ENCODE data around the gene PTPRN2. TPM values are rescaled to one million over a fixed set of nuclear protein-coding genes. Genes with fewer than 3 reads are reported as not detected.

The PTPRN2 gene
- total RNA-seq, 1 donor from 2014 or later: 1.8 TPM

DNA sequence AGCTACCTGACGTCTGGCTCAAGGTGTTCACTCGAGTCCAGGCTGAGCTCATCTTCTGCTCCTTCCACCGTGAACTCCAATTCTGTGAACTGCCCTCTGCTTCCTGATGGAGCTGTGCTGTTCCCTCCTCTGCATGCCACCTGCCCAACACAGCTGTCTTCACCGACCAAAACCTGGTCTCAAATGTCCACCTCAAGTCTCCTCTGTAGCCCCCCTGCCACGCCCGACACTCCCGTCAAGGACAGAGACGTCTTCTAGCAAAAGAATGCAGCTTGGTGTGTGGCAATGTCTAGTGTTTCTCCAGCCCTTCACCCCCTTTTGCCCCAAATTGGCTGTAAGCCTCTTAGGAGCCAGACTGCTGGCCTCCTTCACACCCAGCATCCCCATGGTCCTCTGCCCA is 945.8 kb downstream of the PTPRN2 start:
- no peaks in the 10 kb centered on the region for H3K4me1 Mint-ChIP-seq
- peaks cover 5% of the 10 kb centered on the region for H3K9me3 Mint-ChIP-seq
- TF ChIP-seq, protein P1, sequence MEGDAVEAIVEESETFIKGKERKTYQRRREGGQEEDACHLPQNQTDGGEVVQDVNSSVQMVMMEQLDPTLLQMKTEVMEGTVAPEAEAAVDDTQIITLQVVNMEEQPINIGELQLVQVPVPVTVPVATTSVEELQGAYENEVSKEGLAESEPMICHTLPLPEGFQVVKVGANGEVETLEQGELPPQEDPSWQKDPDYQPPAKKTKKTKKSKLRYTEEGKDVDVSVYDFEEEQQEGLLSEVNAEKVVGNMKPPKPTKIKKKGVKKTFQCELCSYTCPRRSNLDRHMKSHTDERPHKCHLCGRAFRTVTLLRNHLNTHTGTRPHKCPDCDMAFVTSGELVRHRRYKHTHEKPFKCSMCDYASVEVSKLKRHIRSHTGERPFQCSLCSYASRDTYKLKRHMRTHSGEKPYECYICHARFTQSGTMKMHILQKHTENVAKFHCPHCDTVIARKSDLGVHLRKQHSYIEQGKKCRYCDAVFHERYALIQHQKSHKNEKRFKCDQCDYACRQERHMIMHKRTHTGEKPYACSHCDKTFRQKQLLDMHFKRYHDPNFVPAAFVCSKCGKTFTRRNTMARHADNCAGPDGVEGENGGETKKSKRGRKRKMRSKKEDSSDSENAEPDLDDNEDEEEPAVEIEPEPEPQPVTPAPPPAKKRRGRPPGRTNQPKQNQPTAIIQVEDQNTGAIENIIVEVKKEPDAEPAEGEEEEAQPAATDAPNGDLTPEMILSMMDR (IDR thresholded peaks at IDR 0.05): no peak
- no peak overlapping the region for H3K27ac Mint-ChIP-seq
- no peak for ATAC-seq (ENCODE audit: low read depth)
- ChIA-PET POLR2A (no interaction called here), CTCF (no interaction called here)
- H3K4me3 Mint-ChIP-seq: no peak overlapping the region
- no peak for DNase-seq
- no peaks in the 10 kb centered on the region for H3K36me3 Mint-ChIP-seq (ENCODE audit: low read depth)
- intact Hi-C loops (cut with micrococcal nuclease): no loop called here
- H3K27me3 Mint-ChIP-seq: peaks cover 7% of the 10 kb centered on the region

DNA sequence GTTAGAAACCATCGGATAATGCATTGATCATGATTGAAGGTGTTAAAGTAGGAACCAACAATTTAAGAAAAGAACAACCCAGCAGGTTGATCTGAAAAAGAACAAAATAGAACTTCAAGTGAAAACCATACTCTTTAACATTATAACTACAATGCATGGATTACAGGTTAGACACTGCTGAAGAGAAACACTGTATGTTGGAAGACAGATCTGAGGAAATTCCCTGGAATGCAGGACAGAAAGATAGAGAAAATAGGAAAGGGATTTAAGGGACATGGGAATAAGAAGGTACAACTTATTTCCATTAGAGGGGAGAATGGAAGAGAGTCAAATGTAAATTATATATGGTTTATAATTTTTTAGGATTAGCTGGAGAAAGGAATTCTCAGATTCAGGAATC is 947.5 kb downstream of the PTPRN2 start:
- Mint-ChIP-seq H3K4me3 (no peak overlapping the region), H3K9me3 (peaks cover 5% of the 10 kb centered on the region), H3K36me3 (ENCODE audit: low read depth) (no peaks in the 10 kb centered on the region), H3K27me3 (peaks cover 12% of the 10 kb centered on the region), H3K4me1 (no peaks in the 10 kb centered on the region), H3K27ac (no peak overlapping the region)
- ChIA-PET CTCF (no interaction called here), POLR2A (no interaction called here)
- TF ChIP-seq, protein P1 (IDR thresholded peaks at IDR 0.05): no peak
- ATAC-seq (ENCODE audit: low read depth) (no peak), DNase-seq (no peak)
- intact Hi-C loops (cut with micrococcal nuclease): no loop called here

DNA sequence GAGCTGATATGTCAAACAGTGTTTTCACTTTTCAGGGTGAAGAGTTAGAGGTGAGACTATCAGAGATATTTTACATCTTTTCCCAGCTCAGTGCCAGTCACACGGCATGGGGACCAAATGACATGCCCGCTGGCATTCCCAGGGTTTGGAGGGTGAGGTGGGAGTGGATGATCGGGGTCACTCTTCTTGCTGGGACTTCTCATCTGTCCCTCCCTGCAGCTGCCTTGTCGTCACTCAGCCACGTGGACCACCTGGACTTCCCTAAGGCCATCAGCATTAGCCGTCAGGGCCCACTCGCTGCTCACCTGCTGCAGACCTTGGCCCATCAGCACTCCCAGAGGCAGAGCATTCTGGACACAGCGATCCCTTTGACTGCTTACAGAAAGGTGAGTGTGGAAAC is 949.1 kb downstream of the PTPRN2 start:
- TF ChIP-seq, protein P1 (IDR thresholded peaks at IDR 0.05): no peak

DNA sequence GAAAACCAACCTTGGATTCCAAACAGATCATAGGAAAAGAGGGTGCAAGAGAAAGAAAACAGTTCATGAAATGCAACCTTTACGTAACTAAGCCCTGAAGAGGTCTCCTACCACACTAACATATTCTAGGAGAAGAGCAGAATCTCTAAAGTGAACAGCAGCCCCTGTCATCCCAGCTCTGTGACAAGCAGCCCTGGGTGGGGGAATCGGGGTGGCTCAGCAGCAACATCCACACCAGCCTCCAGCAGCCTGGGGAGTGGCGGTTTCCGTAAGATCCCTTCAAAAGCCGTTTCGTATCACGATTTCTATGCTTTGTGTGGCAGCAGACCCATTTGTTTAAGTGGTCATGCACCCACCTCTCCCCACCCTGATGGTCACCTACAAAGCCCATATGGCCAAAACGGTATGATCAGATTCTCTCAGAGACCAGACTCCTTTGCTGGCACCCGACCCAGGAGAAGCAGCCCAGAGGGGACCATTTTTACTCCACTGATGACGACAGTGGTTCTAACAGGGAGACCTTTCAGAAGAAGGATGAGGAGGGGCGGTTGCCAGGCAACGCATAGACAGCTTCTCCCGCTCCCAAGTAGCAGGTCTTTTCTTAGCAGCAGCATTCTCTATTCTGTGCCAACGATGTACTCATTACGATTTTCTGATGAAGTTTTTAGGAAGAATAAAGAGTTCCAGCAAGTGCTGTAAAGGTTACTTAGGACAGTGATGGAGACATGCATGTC is 950.2 kb downstream of the PTPRN2 start:
- ChIA-PET POLR2A (no interaction called here), CTCF (no interaction called here)
- Mint-ChIP-seq H3K4me3 (no peak overlapping the region), H3K4me1 (no peaks in the 10 kb centered on the region), H3K36me3 (ENCODE audit: low read depth) (no peaks in the 10 kb centered on the region), H3K27ac (no peak overlapping the region), H3K9me3 (peaks cover 5% of the 10 kb centered on the region), H3K27me3 (peaks cover 19% of the 10 kb centered on the region)
- intact Hi-C loops (cut with micrococcal nuclease): no loop called here
- ATAC-seq (ENCODE audit: low read depth) (no peak), DNase-seq (no peak)
- TF ChIP-seq, protein P1 (IDR thresholded peaks at IDR 0.05): no peak

More for the DNA sequence above, 949.1 kb downstream of the PTPRN2 start:
- POLR2A ChIA-PET: no interaction called here
- no peak overlapping the region for H3K4me3 Mint-ChIP-seq
- H3K36me3 Mint-ChIP-seq (ENCODE audit: low read depth): no peaks in the 10 kb centered on the region
- H3K4me1 Mint-ChIP-seq: no peaks in the 10 kb centered on the region
- H3K9me3 Mint-ChIP-seq: peaks cover 5% of the 10 kb centered on the region
- H3K27me3 Mint-ChIP-seq: peaks cover 19% of the 10 kb centered on the region
- ATAC-seq (ENCODE audit: low read depth) (no peak), DNase-seq (no peak)
- intact Hi-C loops (cut with micrococcal nuclease): no loop called here
- CTCF ChIA-PET: no interaction called here
- H3K27ac Mint-ChIP-seq: no peak overlapping the region

DNA sequence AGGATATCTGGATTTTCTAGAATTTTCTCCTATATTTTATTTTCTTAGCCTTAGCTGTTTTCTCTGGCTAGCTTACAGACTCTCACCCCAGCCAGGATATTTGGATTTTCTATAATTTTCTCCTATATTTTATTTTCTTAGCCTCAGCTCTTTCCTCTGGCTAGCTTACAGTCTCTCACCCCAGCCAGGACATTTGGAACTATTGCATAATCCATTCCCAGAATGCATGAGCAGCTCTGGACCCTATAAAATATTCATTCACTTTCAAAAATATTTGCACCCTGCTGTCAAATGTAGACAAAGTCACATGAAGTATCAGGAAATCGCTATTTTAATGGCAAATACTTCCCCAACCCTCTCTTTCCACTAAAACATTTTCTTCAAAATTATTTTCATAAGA is 952.0 kb downstream of the PTPRN2 start:
- intact Hi-C loops (cut with micrococcal nuclease): no loop called here
- Mint-ChIP-seq H3K36me3 (ENCODE audit: low read depth) (no peaks in the 10 kb centered on the region), H3K4me1 (no peaks in the 10 kb centered on the region), H3K4me3 (no peak overlapping the region), H3K27me3 (peaks cover 20% of the 10 kb centered on the region), H3K27ac (no peak overlapping the region), H3K9me3 (peaks cover 5% of the 10 kb centered on the region)
- no peak for ATAC-seq (ENCODE audit: low read depth)
- TF ChIP-seq, protein P1 (IDR thresholded peaks at IDR 0.05): no peak
- CTCF ChIA-PET: no interaction called here
- DNase-seq: no peak
- POLR2A ChIA-PET: no interaction called here
